AG10803 (cell line): ENCODE results near the gene CELA2B.

ENCODE experiments used
- DNase-seq: peaks from one replicate; pipeline ENCODE4 v3.0.0; 2010; ENCODE audit warnings: low read depth
- H3K4me3 ChIP-seq: 2 replicates; pipeline ENCODE4 v1.5.1; 2011; ENCODE audit warnings: mild to moderate bottlenecking, low read length, control low read depth
- CTCF ChIP-seq: conservative IDR thresholded peaks from 2 replicates; pipeline ENCODE4 v1.5.1; 2011; ENCODE audit warnings: mild to moderate bottlenecking, low read length, control low read depth, inconsistent platforms

CELA2B gene

GRCh38 chr1:15523104-15524020 is 47.5 kb downstream of the CELA2B start:
- peak; percentile 46 for DNase-seq
- H3K4me3 ChIP-seq: peak overlapping the region; percentile 75
- no peak for TF ChIP-seq CTCF

- TF ChIP-seq CTCF: no peak
- peak within 1 kb of the TSS; percentile 83 for H3K4me3 ChIP-seq
- no peak for DNase-seq
Observed at GRCh38 chr1:15524021-15524282, 48.0 kb downstream of the CELA2B start, which contains the start of gene CASP9. Gene CASP9, minus strand, starts transcription at chr1:15524215. Its CDS starts 15 bp downstream, at chr1:15524200.

GRCh38 chr1:15524283-15525049 is 48.6 kb downstream of the CELA2B start:
- H3K4me3 ChIP-seq: peak overlapping the region; percentile 81
- DNase-seq: peak; percentile 98
- TF ChIP-seq CTCF: no peak

- no peak for DNase-seq
- TF ChIP-seq CTCF: no peak
- peak overlapping the region; percentile 83 for H3K4me3 ChIP-seq
Observed at GRCh38 chr1:15525050-15526020, 49.4 kb downstream of the CELA2B start.

GRCh38 chr1:15526021-15526489 is 50.2 kb downstream of the CELA2B start:
- H3K4me3 ChIP-seq: peak overlapping the region; percentile 83
- TF ChIP-seq CTCF: no peak
- no peak for DNase-seq

GRCh38 chr1:15526490-15527339 is 50.8 kb downstream of the CELA2B start, which contains the start of gene DNAJC16:
Gene DNAJC16, plus strand, starts transcription at chr1:15526848. Its CDS starts 2,258 bp downstream, at chr1:15529106.
- peak; percentile 51 for TF ChIP-seq CTCF
- peak; percentile 100 for DNase-seq
- peak within 1 kb of the TSS; percentile 83 for H3K4me3 ChIP-seq
